ENCODE results near the gene NLRP6. TPM values are rescaled to one million over a fixed set of nuclear protein-coding genes. Genes with fewer than 3 reads are reported as not detected.

Gene NLRP6
- polyA plus RNA-seq, 2 of the 4 experiments (the other 2 are of a cell fraction): 0.03 TPM; not detected in 1

DNA sequence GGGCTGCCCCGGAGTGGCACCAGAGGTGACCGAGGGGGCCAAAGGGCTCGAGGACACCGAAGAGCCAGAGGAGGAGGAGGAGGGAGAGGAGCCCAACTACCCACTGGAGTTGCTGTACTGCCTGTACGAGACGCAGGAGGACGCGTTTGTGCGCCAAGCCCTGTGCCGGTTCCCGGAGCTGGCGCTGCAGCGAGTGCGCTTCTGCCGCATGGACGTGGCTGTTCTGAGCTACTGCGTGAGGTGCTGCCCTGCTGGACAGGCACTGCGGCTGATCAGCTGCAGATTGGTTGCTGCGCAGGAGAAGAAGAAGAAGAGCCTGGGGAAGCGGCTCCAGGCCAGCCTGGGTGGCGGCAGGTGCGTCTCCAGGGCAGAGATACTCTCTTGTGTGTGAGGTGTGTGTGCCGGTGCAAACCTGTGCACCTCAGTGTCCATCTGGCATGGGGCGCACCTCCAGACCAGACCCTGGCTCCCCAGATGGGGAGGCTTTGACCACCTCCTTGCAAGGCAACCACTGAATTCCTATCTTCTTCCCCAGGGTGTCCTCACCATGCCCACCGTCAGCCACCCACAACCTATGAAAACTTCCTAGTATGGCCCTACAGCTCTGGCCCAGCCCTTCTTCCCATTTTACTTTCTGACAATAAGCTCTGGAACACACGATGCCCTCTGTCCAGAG is 3.4 kb downstream of the NLRP6 start (continued):
- TF ChIP-seq, protein P1, sequence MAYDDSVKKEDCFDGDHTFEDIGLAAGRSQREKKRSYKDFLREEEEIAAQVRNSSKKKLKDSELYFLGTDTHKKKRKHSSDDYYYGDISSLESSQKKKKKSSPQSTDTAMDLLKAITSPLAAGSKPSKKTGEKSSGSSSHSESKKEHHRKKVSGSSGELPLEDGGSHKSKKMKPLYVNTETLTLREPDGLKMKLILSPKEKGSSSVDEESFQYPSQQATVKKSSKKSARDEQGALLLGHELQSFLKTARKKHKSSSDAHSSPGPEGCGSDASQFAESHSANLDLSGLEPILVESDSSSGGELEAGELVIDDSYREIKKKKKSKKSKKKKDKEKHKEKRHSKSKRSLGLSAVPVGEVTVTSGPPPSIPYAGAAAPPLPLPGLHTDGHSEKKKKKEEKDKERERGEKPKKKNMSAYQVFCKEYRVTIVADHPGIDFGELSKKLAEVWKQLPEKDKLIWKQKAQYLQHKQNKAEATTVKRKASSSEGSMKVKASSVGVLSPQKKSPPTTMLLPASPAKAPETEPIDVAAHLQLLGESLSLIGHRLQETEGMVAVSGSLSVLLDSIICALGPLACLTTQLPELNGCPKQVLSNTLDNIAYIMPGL (CRISPR knock-in tag; IDR thresholded peaks at IDR 0.05; ENCODE audit: borderline replicate concordance): no peak
- TF ChIP-seq, protein P2, sequence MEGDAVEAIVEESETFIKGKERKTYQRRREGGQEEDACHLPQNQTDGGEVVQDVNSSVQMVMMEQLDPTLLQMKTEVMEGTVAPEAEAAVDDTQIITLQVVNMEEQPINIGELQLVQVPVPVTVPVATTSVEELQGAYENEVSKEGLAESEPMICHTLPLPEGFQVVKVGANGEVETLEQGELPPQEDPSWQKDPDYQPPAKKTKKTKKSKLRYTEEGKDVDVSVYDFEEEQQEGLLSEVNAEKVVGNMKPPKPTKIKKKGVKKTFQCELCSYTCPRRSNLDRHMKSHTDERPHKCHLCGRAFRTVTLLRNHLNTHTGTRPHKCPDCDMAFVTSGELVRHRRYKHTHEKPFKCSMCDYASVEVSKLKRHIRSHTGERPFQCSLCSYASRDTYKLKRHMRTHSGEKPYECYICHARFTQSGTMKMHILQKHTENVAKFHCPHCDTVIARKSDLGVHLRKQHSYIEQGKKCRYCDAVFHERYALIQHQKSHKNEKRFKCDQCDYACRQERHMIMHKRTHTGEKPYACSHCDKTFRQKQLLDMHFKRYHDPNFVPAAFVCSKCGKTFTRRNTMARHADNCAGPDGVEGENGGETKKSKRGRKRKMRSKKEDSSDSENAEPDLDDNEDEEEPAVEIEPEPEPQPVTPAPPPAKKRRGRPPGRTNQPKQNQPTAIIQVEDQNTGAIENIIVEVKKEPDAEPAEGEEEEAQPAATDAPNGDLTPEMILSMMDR (IDR thresholded peaks at IDR 0.05): no peak

DNA sequence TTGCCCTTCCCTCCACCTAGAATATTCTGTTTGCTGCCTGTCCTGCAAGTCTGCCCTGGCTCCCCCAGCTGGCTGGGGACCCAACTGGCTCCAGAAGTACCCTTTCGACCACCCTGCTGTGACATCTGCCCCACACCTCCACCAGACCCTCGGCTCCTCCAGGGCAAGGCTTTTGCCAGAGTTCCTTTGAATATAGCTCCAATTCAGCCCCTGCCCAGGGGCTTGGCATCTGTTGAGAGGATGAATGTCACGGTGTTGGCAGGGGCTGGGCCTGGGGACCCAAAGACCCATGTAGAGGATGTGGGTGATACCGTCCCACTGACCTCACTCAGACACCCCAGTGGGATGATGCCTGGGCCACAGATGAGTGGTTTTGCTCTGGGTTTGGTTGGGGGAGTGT is 4.0 kb downstream of the NLRP6 start:
- ChIA-PET POLR2A (no interaction called here), CTCF (interaction anchor here (1.2 to 2.9 kb wide), 5 partner anchors 14 to 236 kb away, joined by 3 to 13 read pairs (median 7); no protein-coding TSS in a partner anchor)
- Histone ChIP-seq H3K27ac (no peak overlapping the region), H3K4me1 (peaks cover 14% of the 10 kb centered on the region; the same call in 1 of the 3 replicates), H3K9me3 (no peaks in the 10 kb centered on the region), H3K4me2 (no peak overlapping the region), H3K4me3 (no peak overlapping the region)
- ATAC-seq: no peak
- FAIRE-seq: no peak
- TF ChIP-seq, protein P3, sequence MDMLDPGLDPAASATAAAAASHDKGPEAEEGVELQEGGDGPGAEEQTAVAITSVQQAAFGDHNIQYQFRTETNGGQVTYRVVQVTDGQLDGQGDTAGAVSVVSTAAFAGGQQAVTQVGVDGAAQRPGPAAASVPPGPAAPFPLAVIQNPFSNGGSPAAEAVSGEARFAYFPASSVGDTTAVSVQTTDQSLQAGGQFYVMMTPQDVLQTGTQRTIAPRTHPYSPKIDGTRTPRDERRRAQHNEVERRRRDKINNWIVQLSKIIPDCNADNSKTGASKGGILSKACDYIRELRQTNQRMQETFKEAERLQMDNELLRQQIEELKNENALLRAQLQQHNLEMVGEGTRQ (IDR thresholded peaks at IDR 0.05): no peak
- TF ChIP-seq, protein P4, sequence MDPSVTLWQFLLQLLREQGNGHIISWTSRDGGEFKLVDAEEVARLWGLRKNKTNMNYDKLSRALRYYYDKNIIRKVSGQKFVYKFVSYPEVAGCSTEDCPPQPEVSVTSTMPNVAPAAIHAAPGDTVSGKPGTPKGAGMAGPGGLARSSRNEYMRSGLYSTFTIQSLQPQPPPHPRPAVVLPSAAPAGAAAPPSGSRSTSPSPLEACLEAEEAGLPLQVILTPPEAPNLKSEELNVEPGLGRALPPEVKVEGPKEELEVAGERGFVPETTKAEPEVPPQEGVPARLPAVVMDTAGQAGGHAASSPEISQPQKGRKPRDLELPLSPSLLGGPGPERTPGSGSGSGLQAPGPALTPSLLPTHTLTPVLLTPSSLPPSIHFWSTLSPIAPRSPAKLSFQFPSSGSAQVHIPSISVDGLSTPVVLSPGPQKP (IDR thresholded peaks at IDR 0.05; ENCODE audit: low read depth, low read length): no peak
- TF ChIP-seq ZNF302 (CRISPR knock-in tag; IDR thresholded peaks at IDR 0.05) (no peak), CBX8 (IDR thresholded peaks at IDR 0.05) (no peak), RFX5 (IDR thresholded peaks at IDR 0.05) (no peak), HOXB13 (CRISPR knock-in tag; IDR thresholded peaks at IDR 0.05; ENCODE audit: low read depth) (no peak), JUN (IDR thresholded peaks at IDR 0.05) (no peak), HDAC2 (IDR thresholded peaks at IDR 0.05) (no peak), KDM1A (IDR thresholded peaks at IDR 0.05; ENCODE audit: low read depth) (no peak), TP53 (CRISPR knock-in tag; IDR thresholded peaks at IDR 0.05) (no peak), NR3C1 (IDR thresholded peaks at IDR 0.05) (no peak), EHMT2 (IDR thresholded peaks at IDR 0.05; ENCODE audit: low read depth) (no peak)
- TF ChIP-seq, protein P1 (CRISPR knock-in tag; IDR thresholded peaks at IDR 0.05; ENCODE audit: borderline replicate concordance): no peak
- no peak for DNase-seq (ENCODE audit: low read depth in 1 of 2, low spot score in 1 of 2)
- WGBS (ENCODE audit: missing lambda C conversion rate): 47% methylated on average over 4 of the region's 4 CpGs

Measured in A549 (cell line).